ENCODE data around the gene ATP8A2.
A peak's percentile ranks its signal among the peaks of the same experiment; 100 is the strongest.

Gene ATP8A2

DNA sequence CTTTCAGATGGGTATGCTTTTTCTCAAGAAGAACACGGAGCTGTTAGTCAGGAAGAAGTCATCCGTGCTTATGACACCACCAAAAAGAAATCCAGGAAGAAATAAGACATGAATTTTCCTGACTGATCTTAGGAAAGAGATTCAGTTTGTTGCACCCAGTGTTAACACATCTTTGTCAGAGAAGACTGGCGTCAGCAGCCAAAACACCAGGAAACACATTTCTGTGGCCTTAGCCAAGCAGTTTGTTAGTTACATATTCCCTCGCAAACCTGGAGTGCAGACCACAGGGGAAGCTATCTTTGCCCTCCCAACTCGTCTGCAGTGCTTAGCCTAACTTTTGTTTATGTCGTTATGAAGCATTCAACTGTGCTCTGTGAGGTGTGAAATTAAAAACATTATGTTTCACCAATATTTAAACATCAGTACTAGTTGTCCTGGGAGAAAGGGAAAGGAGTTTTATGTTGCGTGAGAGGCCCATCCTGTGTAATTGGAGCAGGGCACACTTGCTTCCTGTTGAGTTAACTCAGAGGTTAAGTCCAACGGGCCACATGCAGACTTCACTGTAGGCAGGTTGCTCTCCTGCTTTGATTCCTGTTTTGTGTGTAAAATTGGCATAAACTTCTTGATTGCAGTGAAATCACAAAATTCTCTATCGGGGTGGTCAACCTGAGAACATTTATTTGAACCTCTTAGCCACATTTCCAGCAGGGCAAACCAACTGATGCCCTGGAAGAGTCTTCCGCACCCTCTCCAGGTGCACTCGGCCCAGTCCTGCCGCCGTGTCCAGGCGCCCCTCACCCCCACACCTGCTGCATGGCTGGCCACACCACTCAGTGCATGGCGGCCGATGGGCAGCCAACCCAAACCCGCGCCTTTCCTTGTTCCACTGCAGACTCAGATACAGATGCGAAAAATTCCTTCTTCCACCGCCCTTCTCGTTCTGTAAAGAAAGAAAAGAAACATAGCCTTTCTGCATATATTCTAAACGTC is 648.4 kb downstream of the ATP8A2 start:
- peak; percentile 86 for DNase-seq

DNA sequence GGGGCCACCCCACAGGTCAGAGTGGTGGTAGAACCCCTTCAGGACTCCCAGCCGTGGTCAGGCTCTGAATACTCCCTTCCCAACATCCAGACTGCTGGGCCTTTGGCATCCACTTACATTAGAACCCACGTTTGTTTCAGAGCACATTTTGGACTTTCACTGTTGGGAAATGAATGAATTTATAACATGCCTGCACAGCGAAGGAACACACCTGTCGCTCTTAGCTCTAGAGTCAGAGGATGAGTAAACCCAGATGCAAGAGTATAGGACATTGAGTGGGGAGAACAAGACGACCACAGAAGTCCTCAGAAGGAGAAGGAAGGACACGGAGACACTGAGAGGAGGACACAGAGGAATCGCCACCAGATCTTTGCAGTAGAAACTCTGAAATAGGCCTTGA is 649.1 kb downstream of the ATP8A2 start:
- no peak for DNase-seq

DNA sequence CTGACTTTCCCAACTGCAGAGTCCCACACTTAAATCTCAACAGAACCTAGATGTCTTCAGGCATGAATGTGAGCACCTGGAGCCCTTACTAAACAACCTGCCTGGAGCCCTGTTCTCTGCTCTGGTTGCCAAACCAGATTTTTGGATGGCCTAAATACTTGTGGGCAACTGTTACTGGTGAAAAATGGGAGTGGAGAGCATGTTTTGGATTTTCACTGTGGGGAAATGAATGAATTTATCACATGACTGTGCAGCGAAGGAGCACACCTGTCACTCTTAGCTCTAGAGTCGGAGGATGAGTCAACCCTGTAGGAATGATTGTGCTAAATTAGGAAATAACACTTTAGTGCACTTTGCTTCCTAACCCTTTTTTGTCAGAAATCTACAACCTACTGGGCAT is 649.7 kb downstream of the ATP8A2 start:
- no peak for DNase-seq

DNA sequence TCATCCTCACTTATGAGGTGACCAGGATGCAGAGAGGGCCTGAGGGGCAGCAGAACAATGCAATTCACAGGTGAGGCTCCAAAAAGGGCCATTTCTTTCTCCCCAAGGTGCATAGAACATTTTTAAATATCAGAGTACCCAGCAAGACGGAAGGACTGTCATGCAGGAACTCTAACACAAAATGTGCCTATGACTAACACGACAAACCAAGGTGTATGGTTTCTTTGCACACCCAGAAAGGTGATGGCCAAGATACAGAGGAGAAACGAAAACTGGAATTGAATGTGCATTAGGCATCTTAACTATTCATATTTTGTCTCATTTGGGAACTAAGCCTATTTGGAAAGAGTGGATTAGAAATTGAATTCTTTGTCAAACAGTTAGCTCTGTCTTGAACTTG is 650.2 kb downstream of the ATP8A2 start:
- DNase-seq, result no peak

DNA sequence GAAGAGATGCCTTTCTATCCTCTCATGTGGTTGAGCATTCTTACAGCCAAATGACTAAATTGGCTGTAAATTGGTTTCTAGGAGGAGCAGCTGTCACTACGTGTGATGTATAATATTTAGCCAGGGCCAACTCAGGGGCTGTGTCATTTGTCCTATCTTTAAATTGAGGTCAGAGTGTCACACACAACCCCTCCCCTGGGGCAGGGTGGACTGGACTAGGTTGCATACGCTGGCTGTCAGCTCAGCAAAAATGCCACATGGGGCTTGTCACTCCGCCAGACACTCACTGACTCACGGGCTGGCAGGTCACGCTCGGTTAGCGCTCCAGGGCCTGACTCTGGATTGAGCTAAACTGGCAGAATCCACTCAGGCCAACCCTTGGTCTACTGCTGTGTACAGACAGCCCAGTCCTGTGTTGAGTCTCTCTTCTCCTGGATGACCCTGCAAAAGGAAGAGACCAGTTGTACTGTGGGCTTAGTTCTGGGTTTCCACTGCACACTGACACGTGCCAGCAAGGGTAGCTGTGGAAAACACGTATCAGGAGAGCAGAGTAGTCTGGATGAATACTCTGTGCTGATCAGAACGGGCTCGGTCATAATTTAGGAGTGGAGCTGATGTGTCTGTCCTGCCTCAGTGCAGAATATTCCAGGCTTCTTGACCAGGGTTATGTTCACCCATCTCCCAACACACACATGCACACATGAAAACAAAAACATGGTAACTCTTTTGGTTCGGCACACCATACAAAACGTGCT is 650.9 kb downstream of the ATP8A2 start:
- DNase-seq, result peak; percentile 85

DNA sequence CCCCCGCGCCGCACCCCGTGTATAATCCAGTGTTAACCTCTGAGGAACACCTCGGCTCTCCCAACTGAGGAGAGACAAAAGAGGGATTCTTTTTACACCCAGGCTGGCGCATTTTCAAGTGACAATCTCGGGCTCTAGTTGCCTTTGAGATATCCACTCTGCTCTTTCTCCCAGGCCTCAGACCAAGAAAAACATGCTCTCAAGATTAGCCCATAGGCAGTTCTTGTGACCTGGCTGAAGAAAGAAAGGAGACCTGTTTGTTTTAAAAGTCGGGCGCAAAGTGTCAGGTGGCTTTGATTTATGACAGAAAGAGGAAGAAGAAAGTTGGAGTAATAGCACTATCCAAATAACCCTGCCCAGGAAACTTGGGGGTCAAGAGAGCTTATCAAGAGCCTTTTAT is 652.8 kb downstream of the ATP8A2 start:
- DNase-seq, result no peak

DNA sequence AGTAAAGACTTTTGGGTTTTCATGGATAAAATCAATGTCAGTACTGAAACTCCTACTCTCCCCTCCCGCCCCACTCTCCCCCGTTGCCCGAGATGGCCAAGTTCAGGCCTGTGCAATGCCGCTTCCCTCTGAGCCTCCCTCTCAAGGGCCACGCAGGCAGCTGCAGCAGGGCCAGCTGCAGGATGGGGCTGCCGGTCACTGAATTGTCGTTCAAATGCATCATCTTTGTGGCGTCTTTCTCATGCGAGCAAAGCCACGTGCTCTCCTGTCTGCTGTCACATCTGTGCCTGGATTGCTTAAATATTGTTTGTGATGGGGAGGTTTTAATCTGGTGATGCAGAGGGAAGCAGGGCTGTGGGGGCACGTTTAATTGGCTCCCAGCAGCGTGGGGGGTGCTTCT is 653.4 kb downstream of the ATP8A2 start:
- DNase-seq, result no peak

DNA sequence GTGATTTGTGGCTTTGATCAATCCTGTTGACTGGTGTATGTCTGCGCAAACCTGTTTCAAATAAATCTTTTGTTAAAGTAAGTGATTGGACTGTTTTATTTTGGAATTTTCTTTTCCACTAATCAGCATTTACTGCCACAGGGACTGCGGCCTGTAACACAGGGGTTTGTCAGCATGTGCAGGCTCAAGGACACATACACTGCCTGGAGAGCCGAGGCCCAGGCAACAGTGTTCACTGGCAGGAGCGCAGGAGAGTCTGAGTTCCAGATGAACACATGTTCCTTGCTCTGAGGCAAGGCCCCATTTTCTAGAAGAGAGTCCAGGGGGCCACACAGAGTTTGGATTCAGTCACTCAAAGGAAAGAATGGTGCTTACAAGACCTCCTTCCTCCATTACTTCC is 654.0 kb downstream of the ATP8A2 start:
- DNase-seq, result no peak

DNA sequence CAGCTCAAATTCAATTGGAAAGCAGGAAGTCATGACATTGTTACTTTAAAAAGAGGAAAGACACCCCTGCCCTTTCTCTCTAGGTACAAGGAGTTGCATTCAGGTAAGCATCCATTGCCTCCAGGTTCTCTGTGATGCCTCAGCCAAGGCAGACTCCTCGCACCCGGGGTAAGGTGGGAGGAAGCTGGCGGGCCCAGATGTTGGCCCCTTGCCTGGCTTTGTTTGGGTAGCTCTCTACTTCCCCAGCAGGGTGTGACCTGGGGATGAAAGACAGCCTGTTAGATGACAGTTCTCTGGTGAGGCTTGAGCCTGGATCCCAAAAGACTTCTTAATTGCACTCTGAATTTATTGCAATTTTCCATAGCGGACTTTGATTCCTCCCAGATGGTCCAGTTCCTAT is 654.4 kb downstream of the ATP8A2 start:
- DNase-seq, result no peak

DNA sequence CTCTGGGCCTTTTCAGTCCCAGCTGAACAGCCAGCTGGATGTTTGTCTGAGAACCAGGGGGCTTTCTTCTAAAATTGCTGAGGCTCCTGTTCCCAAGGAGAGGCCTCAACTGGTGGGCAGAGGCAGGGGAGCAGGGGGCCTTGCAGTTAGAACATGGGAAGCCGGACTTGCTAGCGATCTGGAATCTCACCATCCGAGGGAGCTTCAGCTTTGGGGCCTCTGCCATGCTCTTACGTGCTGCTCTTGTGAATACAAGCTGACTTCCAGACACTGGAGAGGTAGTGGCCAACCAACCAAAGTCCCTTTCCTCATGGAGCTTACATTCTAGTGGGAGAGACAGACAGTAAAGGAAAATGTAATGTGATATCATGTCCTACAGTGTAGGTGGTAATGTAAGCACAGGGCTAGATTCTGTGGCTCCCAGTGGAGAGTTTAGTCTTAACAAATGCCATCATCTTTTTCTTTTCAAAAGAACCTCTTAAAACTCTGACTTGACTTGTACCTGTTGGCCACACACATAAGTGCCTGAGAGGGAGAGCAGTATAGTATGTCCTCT is 657.9 kb downstream of the ATP8A2 start:
- no peak for DNase-seq

DNA sequence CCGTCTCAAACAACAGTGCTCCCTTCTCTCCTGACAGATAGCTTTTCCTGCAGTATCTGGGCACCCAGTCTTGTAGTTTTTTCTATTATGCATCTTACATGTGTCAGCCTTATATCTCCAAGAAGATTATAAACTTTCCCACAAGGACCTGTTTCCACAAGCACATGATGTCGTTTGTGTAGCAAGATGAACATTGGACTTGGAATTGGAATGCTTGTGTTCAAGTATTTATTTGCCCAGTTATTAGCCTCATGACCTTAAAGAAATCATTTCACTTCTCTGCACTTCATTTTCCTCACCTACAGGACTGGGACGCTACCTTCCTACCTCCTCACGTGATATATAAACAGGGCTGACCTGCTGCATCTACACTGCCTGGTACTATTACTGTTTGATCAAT is 658.6 kb downstream of the ATP8A2 start:
- DNase-seq, result no peak

DNA sequence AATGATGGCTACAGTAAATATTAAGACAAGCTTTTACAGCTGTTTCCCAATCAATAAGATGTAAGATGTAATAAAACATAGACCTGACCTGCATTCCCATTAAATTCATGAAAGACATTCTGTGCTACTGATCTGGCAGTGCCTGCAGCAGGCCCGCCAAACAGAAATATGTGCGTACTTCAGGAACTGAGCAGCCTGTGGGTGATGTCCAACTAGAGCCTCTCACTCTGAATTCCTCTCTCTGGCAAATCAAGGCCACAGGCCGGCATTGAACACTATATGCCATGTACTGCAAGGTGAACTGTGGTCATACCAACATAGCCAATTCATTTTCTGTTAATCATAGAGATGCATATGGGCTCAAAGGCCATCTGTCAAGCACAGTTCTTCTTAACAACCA is 662.2 kb downstream of the ATP8A2 start:
- DNase-seq, result no peak

DNA sequence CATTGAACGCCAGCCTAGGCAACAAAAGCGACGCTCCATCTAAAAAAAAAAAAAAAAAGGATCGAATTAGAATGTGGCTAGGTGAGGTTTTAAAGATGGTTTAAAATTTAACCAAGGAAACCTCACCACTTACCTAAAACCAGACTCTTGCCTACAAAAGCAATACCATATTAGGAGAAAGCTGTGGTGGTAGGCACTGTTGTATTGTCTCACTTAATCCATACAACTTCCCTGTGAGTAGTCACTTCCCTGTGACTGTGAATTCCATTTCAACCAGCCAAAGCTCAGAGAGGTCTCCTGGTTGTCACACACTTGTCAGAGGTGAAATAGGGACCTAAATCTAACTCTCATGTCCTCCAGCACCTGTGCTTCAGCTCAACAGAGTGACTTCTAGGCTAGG is 664.6 kb downstream of the ATP8A2 start:
- no peak for DNase-seq

DNA sequence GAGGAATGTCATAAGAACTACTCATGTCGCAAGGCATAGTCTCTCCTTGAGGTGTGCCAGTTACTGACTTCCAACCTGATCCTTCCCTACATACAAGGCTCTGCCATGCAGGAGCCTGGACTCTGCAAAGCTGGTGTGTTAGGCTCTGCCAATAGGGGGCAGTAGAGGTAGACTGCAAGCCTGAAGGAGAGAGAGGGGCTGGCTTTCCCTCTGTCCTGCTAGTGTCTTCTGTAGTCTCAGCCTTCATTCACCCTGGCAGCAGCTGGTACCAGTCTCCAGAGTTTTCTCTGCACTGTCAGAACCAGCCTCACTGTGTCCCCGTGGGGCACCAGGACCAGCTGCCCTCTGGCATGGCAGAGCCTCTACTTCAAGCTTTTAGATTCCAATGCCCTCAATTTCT is 665.5 kb downstream of the ATP8A2 start:
- peak; percentile 17 for DNase-seq

DNA sequence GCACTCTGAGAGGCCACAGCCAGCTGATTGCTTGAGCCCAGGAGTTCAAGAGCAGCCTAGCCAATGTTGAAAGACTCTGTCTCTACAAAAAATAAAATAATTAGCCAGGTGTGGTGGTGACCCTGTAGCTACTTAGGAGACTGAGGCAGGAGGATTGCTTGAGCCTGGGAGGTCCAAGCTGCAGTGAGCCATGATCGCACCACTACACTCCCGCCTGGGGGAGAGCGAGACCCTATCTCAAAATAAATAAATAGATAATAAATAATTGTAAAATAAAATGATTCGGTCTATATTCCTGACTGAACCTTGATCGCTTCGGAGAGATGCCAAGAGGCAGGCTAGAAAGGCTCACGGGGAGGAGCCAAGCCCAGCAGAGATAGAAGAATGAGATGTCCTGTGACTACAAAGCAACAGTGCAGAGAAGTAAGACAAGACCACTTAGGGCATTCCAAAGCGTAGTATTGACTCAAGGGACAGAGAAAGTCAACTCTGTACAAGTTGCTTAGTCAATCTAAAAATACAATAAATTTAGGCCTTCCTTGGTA is 667.2 kb downstream of the ATP8A2 start:
- no peak for DNase-seq

DNA sequence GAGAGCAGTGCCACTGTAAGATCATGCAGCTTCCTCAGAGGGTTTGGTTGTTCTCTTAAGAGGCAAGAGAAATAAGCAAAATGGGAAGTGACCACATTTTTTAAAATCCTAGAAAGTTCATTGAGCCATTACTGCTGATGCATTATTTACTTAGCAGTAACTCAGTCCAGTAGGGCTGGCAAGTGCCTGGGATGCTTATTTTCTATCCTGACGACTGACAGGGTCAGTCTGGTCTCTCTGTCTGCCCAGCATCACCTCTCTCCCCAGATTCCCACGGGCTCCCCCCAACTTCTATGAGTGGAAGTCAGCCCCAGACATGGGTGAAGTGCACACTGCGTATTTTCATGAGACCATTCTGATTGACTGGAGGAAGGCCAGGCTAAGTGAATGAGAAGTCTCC is 669.7 kb downstream of the ATP8A2 start:
- DNase-seq, result no peak

DNA sequence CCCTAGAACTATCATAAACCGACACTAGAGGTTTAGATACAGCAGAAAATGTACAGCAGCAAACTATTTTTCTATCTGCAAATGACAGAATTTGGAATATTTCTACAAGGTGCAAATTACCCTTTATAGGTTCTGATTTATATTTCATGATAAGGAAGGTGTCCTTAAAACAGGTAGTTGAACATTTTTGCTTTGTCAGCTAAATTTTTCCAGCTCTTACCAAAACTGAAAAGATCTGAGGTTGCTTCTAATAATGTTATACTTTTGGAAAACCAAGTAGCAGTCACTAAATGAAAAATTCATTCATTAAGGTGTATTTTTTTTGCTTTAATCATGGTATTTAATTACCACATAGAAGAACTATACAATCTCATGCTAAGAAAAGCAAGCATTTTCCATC is 671.0 kb downstream of the ATP8A2 start:
- no peak for DNase-seq

DNA sequence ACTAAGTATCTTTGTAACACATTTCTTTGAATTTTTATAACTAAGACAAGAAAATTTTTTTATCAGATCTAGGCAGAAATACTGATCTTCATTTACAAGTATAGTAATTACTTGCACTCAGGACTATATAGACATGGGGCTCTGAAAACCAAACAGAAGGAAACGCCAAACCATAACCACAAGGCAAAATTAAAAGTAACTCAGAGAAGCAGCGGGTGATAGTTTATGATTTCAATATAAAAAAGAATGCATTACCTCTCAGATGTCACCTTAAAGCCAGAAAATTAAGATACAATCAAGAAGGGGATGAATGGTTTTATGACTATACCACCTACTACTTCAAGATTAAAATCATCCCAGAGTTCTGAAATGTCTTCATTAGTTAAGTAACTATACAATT is 673.4 kb downstream of the ATP8A2 start:
- no peak for DNase-seq

DNA sequence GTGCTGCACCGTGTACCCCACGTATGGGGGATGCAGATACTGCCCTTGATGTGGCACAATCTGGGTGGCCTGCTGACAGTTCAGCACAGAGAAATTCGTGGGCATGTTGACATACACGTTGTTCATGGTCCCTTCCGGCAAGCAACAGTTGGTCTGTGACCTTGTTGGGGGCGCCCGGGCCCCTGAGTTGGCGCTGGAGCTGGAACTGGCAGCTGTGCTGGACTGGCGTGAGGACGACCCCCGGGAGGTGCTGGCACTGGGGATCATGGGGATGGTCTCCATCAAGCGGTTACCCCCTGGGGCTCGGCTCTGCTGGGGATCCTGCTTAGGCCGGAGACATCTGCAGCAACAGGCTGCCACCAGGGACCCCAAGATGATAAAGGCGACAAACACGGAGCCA is 674.9 kb downstream of the ATP8A2 start:
- no peak for DNase-seq

DNA sequence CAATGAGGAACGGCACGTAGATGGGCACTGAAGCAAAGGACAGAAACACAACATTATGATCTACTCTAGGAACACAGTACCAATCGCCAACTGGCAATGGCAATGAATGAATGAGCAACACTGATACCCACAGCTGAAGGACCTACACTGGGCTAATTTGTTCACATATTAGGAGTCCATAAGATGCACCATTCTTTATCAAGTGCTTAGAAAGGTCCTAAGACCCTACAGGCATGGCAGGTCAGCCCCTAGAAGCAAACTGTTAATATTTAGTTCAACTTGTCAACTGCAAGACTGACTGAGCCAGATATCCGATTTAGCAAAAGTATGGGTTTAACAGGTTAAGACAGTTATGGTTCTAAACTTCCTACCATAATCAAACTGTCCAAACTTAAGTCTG is 675.3 kb downstream of the ATP8A2 start:
- no peak for DNase-seq

DNA sequence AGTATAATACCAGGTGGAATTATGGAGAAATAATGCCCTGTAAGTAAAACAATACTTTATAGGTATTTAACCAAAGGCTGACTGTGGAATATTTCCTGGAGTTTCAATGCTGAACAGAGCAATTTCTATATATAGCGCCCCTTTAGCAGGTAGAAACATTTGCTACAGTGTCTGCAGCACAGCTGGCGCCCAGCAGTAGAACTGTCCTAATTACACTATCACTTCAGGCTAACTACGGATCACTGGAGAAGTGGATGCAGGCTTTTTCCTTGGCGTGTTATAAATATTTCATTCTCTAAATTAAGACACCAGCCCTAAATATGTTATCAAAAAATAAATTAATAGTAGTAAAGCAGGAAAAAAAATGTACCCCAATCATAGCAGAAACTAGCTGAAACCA is 677.0 kb downstream of the ATP8A2 start:
- DNase-seq, result no peak

DNA sequence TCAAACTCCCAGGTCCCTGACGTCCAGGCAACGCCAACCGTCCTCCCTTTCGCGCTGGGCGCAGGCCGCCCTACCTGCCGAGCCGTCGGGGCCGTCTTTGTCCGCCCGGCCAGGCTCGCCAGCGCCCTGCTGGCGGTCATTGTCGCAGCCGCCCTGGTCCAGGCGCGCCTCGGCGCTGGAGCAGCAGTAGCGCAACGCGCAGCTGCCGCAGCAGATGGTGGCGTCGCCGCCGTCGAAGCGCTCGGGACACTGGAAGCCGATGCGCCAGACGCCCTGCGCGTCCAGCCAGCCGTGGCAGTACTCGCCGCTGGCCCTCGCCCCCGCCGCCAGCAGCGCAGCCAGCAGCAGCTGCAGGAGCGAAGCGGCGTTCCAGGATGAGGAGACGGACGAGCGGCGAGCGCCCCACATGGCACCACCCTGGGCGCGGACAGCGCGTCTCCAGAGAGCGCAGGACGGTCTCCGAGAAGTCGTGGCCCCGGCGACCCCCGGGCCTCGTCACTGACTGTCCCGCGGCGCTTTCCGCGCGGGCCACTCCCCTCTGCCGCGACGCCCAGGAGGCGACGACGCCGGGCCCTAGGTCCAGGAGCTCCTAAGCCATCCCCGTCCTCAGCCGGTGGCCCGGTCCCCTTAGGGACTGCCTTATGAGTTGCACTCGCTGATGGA is 678.9 kb downstream of the ATP8A2 start:
- DNase-seq, result peak; percentile 20

DNA sequence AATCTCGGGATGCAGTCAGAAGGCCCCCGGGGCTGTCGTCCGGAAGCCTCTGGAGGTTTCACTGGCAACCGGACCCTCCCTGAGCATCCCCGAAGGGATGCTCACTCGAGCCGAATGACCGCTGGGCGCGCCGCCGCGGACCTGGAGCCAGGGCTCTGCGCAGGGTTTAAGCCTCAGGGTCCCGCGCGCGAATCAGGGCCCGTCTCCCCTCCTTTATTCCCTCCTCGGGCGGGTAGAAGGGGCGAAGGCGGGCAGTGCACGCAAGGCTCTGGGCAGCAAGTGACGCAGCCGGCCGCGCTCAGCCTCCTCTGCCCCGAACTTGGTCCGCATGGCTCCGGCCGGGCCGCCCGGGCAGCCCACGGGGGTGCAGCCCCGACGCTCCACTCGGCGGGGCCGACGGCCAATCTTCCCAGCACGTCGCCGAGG is 679.5 kb downstream of the ATP8A2 start:
- DNase-seq, result no peak
